Prostate gland (tissue), 2 donors: ENCODE data around the gene SH2D7. TPM values are rescaled to one million over a fixed set of nuclear protein-coding genes. Genes with fewer than 3 reads are reported as not detected.

Source experiments
- DNase-seq: peaks from one replicate; pipeline ENCODE4 v3.0.0-alpha.2; 2019; ENCODE audit warnings: low spot score
- H3K27ac ChIP-seq, 2 donors: fragments of 200-600 bp; sonication (generic); 2 replicates each; pipeline ENCODE4 v1.5.1; 2017 to 2019
- H3K27me3 ChIP-seq: fragments of 200-600 bp; sonication (generic); replicated peaks from 2 replicates; pipeline ENCODE4 v1.5.1; 2019; ENCODE audit not compliant: insufficient read depth
- H3K36me3 ChIP-seq, 2 donors: fragments of 200-600 bp; sonication (generic); 1 replicate in 1 of 2; 2 replicates in 1 of 2; pipeline versions ENCODE4 v1.5.1 to v1.8.1; 2017 to 2019
- H3K4me1 ChIP-seq: fragments of 200-600 bp; sonication (generic); replicated peaks from 2 replicates; pipeline ENCODE4 v1.5.1; 2019
- H3K4me3 ChIP-seq, 2 donors: fragments of 200-600 bp; sonication (generic); 2 replicates each; pipeline ENCODE4 v1.5.1; 2017 to 2019
- H3K9me3 ChIP-seq: fragments of 200-600 bp; sonication (generic); 2 replicates; pipeline ENCODE4 v1.5.1; 2017
- CTCF ChIP-seq, 4 experiments: fragments of 200-600 bp in 2 of 4; fragments of 450-650 bp in 2 of 4; sonication (generic) in 2 of 4; IDR thresholded peaks; 1 replicate in 3 of 4; 2 replicates in 1 of 4; pipeline ENCODE4 v1.5.1; 2016 to 2019; ENCODE audit warnings: antibody characterized with exemption in 4 of 4, mild to moderate bottlenecking in 2 of 4, moderate library complexity in 2 of 4
- POLR2A ChIP-seq: fragments of 450-650 bp; IDR thresholded peaks from one replicate; pipeline ENCODE4 v1.6.1; 2016; ENCODE audit warnings: antibody characterized with exemption, mild to moderate bottlenecking
- POLR2AphosphoS5 ChIP-seq: sonication (generic); formaldehyde crosslinking; IDR thresholded peaks from one replicate; pipeline ENCODE4 v1.6.1; 2017; ENCODE audit warnings: antibody characterized with exemption
- WGBS: methylation state at CpG from one replicate; pipeline ENCODE4 v1.1.5; 2018; 5-methylcytosine and 5-hydroxymethylcytosine counted together
- intact Hi-C: fragments of 100-400 bp; cut with DNase I; formaldehyde crosslinking; loops from one replicate; pipeline ENCODE4 v1.14.2; 2022
- total RNA-seq, 2 donors: library from RNA; depleted of rRNA; stranded (reverse); fragments of >200 nt; gene quantifications; one replicate each; pipeline ENCODE4 v1.1.0, GENCODE V29; 2016

The SH2D7 gene
- total RNA-seq, 2 donors from 2014 or later = 0.28 TPM; not detected in 1

GRCh38 chr15:78050826-78051225, 41.5 kb upstream of the SH2D7 start:
- Histone ChIP-seq H3K36me3 (peaks cover 0 to 3% of the 10 kb centered on the region in 2 donors), H3K27me3 (no peaks in the 10 kb centered on the region), H3K9me3 (no peaks in the 10 kb centered on the region), H3K4me1 (peaks cover 14% of the 10 kb centered on the region), H3K4me3 (no peak overlapping the region), H3K27ac (no peak overlapping the region)
- intact Hi-C loops = no loop called here
- 54% methylated on average over 1 of the region's 1 CpG for WGBS
- TF ChIP-seq CTCF (IDR thresholded peaks at IDR 0.05) (no peak), POLR2A (no peak), POLR2AphosphoS5 (no peak)
- DNase-seq = no peak

- DNase-seq = no peak
- intact Hi-C loops = no loop called here
- Histone ChIP-seq H3K9me3 (no peaks in the 10 kb centered on the region), H3K4me3 (no peak overlapping the region), H3K36me3 (peaks cover 0 to 3% of the 10 kb centered on the region in 2 donors), H3K4me1 (peaks cover 20% of the 10 kb centered on the region), H3K27ac (peak overlapping the region in 1 of 2 donors; percentile 44), H3K27me3 (no peaks in the 10 kb centered on the region)
- TF ChIP-seq CTCF (IDR thresholded peaks at IDR 0.05) = no peak
- TF ChIP-seq POLR2A = no peak
- TF ChIP-seq POLR2AphosphoS5 = no peak
- 31% methylated on average over 3 of the region's 3 CpGs for WGBS
Observed at GRCh38 chr15:78051596-78051995, 40.8 kb upstream of the SH2D7 start.

GRCh38 chr15:78052001-78052401, 40.4 kb upstream of the SH2D7 start:
- TF ChIP-seq POLR2AphosphoS5 (no peak), POLR2A (no peak), CTCF (IDR thresholded peaks at IDR 0.05) (no peak)
- peaks cover 0 to 3% of the 10 kb centered on the region in 2 donors for H3K36me3 ChIP-seq
- peak overlapping the region in 1 of 2 donors; percentile 44 for H3K27ac ChIP-seq
- peaks cover 24% of the 10 kb centered on the region for H3K4me1 ChIP-seq
- H3K9me3 ChIP-seq = no peaks in the 10 kb centered on the region
- no peak overlapping the region for H3K4me3 ChIP-seq
- DNase-seq = peak; percentile 57
- no peaks in the 10 kb centered on the region for H3K27me3 ChIP-seq
- intact Hi-C loops = no loop called here

GRCh38 chr15:78052545-78052944, 39.8 kb upstream of the SH2D7 start:
- H3K27me3 ChIP-seq = no peaks in the 10 kb centered on the region
- no peaks in the 10 kb centered on the region for H3K9me3 ChIP-seq
- WGBS = 90% methylated on average over 5 of the region's 5 CpGs
- TF ChIP-seq POLR2A (no peak), POLR2AphosphoS5 (no peak), CTCF (IDR thresholded peaks at IDR 0.05) (no peak)
- intact Hi-C loops = no loop called here
- H3K36me3 ChIP-seq = peaks cover 0 to 3% of the 10 kb centered on the region in 2 donors
- DNase-seq = no peak
- H3K4me3 ChIP-seq = no peak overlapping the region
- H3K27ac ChIP-seq = peak overlapping the region in 1 of 2 donors; percentile 44
- H3K4me1 ChIP-seq = peaks cover 27% of the 10 kb centered on the region

- H3K27me3 ChIP-seq = no peaks in the 10 kb centered on the region
- WGBS = 61% methylated on average over 2 of the region's 2 CpGs
- peaks cover 34% of the 10 kb centered on the region for H3K4me1 ChIP-seq
Observed at GRCh38 chr15:78054518-78054917, 37.8 kb upstream of the SH2D7 start.

More at GRCh38 chr15:78054518-78054917, 37.8 kb upstream of the SH2D7 start:
- intact Hi-C loops = no loop called here
- no peak for DNase-seq
- Histone ChIP-seq H3K27ac (no peak overlapping the region), H3K36me3 (peaks cover 0 to 3% of the 10 kb centered on the region in 2 donors), H3K9me3 (no peaks in the 10 kb centered on the region), H3K4me3 (no peak overlapping the region)
- TF ChIP-seq CTCF (IDR thresholded peaks at IDR 0.05) = no peak
- TF ChIP-seq POLR2A = no peak
- no peak for TF ChIP-seq POLR2AphosphoS5
